GM13976 (cell line): ENCODE data around the gene POLDIP2.

Experiments
- DNase-seq: peaks from one replicate; pipeline ENCODE4 v3.0.0; 2012; ENCODE audit warnings: low spot score
- in situ Hi-C: fragments of 300-500 bp; cut with MboI; formaldehyde crosslinking; loops from one replicate; pipeline ENCODE4 v1.12.0; 2022; ENCODE audit warnings: low sequenced_read_pairs, mixed read lengths, inconsistent platforms; ENCODE audit not compliant: unreplicated experiment
- TF ChIP-seq, protein P1 (sequence below): IDR thresholded peaks from 2 replicates; pipeline ENCODE4 v1.5.1; 2012; ENCODE audit warnings: borderline replicate concordance, mild to moderate bottlenecking; ENCODE audit not compliant: insufficient read depth; ENCODE audit errors: extremely low read depth, missing control alignments, control extremely low read depth

Gene POLDIP2

DNA sequence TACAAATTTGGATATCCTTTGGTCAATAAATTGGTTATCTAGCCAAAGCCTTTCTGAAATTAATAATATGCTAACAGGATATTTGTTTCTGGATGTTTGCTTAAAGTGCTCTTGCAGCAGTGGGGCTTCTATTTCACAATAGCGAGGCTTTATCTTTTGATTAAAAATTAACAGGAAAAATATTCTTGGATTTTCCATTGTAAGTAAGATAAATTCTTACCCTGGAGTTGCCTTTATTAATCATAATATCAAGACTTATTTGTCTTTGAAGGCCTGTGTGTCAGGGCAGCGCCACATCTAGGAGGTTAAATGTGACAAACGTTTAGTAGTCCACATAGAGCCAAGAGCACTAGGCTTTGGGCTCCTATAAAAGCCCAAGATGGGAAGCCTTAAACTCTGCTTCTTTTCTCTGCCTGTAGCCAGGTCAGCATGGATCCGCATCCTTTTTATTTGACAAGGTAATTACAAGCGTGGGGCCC lies 33.0 kb downstream of the POLDIP2 start:
- in situ Hi-C loops, result no loop called here
- DNase-seq, result no peak
- TF ChIP-seq, protein P1, sequence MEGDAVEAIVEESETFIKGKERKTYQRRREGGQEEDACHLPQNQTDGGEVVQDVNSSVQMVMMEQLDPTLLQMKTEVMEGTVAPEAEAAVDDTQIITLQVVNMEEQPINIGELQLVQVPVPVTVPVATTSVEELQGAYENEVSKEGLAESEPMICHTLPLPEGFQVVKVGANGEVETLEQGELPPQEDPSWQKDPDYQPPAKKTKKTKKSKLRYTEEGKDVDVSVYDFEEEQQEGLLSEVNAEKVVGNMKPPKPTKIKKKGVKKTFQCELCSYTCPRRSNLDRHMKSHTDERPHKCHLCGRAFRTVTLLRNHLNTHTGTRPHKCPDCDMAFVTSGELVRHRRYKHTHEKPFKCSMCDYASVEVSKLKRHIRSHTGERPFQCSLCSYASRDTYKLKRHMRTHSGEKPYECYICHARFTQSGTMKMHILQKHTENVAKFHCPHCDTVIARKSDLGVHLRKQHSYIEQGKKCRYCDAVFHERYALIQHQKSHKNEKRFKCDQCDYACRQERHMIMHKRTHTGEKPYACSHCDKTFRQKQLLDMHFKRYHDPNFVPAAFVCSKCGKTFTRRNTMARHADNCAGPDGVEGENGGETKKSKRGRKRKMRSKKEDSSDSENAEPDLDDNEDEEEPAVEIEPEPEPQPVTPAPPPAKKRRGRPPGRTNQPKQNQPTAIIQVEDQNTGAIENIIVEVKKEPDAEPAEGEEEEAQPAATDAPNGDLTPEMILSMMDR, result no peak

DNA sequence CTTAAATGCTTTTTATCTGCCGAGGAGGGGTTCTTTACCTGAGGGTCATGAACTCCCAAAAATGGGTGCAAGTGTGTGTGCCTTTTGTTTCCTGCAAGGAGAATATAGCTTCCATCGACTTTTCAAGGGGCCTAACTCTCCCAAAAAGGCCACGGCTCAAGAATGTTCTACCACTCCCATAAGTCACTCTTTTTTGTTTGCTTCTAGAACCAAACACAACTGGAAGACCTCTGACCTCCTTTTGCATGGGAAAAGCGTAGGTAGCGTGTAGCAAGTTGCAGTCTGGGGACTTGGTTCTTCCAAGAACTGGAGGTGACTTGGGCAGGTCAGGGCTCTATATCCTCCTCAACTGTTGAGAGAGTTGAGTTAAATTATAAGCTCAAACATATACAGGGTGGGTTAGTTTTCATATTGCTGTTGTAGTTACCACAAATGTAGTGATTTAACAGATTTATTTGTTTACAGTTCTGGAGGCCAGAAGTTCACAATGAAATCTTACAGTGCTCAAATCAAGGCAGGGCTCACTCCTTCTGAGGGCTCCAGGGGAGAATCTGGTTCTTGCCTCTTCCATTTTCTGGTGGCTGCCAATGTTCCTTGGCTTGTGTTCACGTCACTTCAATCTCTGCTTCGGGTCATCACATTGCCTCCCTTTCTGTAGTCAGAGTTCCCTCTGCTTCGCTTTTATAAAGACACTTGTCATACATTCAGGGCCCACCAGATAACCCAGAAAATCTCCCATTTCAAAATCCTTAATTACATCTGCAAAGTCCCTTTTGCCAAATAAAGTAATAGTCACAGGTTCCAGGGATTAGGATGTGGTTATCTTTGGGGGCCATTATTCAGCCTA lies 36.9 kb downstream of the POLDIP2 start:
- DNase-seq, result no peak
- TF ChIP-seq, protein P1, result no peak
- in situ Hi-C loops, result no loop called here

DNA sequence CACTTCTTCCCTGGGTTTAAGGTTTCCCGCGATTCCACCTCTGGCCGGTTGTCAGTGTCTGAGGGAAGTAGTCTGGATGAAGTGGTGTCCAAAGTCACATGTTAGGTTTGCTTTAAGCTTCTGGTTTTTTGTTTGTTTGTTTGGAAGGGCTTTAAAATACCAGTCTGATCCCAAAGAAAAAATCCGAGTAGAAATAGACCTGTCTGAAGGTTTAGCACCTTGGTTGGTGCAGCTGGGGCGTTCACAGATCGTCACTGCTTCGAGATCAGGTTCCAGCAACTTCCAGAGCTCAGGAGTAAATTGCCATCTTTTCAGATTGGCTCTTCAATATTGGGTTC lies 37.8 kb downstream of the POLDIP2 start:
- in situ Hi-C loops, result no loop called here
- DNase-seq, result no peak
- TF ChIP-seq, protein P1, result no peak

DNA sequence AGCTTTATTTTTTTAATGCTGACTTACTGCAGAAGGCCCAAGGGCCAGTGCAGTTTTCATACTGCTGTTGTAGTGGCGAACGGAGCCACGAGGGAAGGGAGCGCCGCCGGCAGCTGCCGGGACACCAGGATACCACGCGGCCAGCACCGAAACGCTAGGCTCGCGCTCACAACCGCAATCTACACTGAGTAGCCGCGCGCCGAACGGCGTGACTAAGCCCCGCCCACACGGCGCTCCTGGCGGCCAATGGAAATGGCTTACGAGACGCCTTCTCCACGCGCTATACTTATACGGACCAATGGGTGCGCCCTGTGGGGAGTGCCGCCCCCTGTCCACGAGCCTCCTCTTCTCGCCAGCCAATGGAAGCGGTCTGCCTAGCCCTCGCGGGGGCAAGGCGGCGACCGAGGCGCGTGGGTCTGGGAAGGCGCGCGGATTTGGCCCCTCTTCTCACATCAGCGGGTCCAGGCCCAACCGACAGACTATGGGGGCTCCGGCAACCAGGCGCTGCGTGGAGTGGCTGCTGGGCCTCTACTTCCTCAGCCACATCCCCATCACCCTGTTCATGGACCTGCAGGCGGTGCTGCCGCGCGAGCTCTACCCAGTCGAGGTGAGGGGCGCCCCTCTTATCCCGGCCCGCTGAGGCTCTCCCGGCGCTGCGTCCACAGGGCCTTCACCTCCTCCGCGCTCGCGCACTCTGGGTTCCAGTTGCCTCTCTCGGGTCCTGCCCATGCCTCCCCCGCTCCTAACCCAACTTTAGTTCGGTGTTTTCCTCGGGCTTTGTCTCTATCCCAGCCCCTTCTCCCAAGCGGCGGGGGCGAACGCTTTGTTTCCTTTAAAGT lies 38.3 kb downstream of the POLDIP2 start, which contains the start of gene TMEM97:
Gene TMEM97 (plus strand): TSS at position 442 of the 839 bp plus-strand sequence. CDS start 40 bp downstream, at position 482.
- TF ChIP-seq, protein P1, result no peak
- DNase-seq, result peak; percentile 98
- in situ Hi-C loops, result no loop called here

DNA sequence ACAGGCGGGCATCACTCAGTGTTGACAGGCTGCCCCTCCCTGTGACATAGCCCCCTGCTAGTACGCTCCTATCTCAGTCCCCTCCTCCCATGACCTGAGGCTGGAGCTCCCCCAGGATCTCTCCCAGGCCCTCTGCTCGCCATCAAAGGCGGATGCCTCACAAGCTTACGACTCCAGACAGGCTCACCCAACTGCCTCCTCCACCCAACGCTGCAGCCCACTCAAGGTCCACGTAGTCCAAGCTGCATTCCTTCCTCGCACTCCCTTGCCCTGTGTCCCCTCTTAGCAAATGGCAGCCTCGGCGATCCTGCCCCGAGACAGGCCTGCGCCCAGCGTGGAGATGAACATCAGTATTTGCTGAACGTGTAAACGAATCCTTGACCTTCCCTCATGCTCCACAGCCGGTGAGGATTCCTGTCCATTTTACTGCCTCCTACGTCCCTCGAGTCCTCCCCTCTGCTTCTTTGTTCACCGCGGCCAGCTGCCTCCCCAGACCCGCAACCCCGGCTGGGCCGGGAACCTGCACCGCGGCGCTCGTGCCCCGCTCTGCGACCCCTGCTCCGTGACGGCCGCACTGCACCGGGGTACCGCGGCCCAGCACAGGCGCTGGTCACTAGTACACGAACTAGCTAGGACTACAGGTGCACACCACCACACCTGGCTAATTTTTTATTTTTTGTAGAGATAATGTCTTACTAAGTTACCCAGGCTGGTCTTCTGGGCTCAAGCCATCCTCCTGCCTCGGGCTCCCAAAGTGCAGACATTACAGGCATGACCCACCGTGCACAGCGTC lies 39.2 kb downstream of the POLDIP2 start:
- TF ChIP-seq, protein P1, result no peak
- in situ Hi-C loops, result no loop called here
- no peak for DNase-seq
